ENCODE data around the gene MOSMO.

The MOSMO gene

DNA sequence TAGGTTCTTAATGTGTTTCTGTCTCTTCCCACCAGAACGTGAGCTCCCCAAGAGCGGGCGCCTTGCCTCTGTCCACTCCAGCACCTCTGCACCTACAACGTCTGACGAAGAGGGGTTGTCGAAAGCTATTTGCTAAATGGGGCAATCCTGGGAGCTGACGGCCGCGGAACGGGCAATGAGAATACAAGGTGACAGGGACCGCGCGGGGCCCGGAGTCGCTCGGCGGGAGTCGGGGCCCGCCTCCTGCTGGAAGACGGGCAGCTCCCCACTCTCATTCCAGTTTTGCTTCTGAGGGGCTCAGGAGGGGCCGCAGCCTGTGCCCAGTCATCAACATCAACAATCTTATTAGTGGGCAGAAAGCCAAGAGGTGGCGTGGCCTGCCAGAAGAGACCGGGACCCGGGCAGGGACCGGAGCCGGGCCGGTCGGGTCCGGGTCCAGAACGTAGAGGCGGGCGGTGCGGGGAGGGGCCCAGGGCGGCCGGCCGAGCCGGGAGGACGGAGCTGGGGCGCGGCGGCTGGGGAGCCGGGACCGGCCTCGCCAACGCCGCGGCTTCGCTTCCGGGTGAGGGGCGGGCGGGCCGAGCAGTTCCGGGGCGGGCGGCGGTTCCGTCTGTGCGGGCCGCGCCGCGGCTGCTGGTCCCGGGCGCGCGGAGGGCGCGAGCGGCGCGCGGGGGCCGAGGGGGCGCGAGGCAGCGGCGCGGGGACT is at the start of gene MOSMO:
MOSMO (plus strand) TSS at position 603 of the 706 bp plus-strand sequence. CDS start 191 bp downstream, outside the sequence.
- CTCF ChIA-PET = interaction anchor here (0.7 to 13.2 kb wide), 5 partner anchors 16 to 181 kb away, joined by 3 to 215 read pairs (median 5); no protein-coding TSS in a partner anchor
- Mint-ChIP-seq H3K4me3 (peak within 1 kb of the TSS; percentile 85), H3K4me1 (peaks cover 26% of the 10 kb centered on the region), H3K27ac (peak within 1 kb of the TSS; percentile 83), H3K27me3 (peaks cover 41% of the 10 kb centered on the region), H3K9me3 (no peaks in the 10 kb centered on the region), H3K36me3 (peaks cover 7% of the 10 kb centered on the region)
- DNase-seq = peak; percentile 78

- Mint-ChIP-seq H3K9me3 (no peaks in the 10 kb centered on the region), H3K27me3 (no peaks in the 10 kb centered on the region), H3K36me3 (peaks cover 46% of the 10 kb centered on the region), H3K27ac (no peak overlapping the region), H3K4me3 (no peak overlapping the region), H3K4me1 (peaks cover 31% of the 10 kb centered on the region)
- DNase-seq = no peak
- CTCF ChIA-PET = interaction anchor here (1.5 kb wide), 1 partner anchor 118 kb away, joined by 5 read pairs; no protein-coding TSS in a partner anchor
Observed at GRCh38 chr16:21959050-21959449, 48.9 kb upstream of the MOSMO start.

- no peak overlapping the region for H3K27ac Mint-ChIP-seq
- H3K4me1 Mint-ChIP-seq = peaks cover 9% of the 10 kb centered on the region
- CTCF ChIA-PET = interaction anchor here (1.2 kb wide), 1 partner anchor 13 kb away, joined by 3 read pairs; no protein-coding TSS in a partner anchor
- no peak for DNase-seq
- no peaks in the 10 kb centered on the region for H3K9me3 Mint-ChIP-seq
- peaks cover 58% of the 10 kb centered on the region for H3K36me3 Mint-ChIP-seq
- H3K27me3 Mint-ChIP-seq = no peaks in the 10 kb centered on the region
- H3K4me3 Mint-ChIP-seq = no peak overlapping the region
Observed at GRCh38 chr16:21962475-21962874, 45.4 kb upstream of the MOSMO start.

- peaks cover 3% of the 10 kb centered on the region for H3K4me1 Mint-ChIP-seq
- H3K27ac Mint-ChIP-seq = no peak overlapping the region
- no peak overlapping the region for H3K4me3 Mint-ChIP-seq
- no peaks in the 10 kb centered on the region for H3K9me3 Mint-ChIP-seq
- no peaks in the 10 kb centered on the region for H3K27me3 Mint-ChIP-seq
- peaks cover 59% of the 10 kb centered on the region for H3K36me3 Mint-ChIP-seq
- CTCF ChIA-PET = interaction anchor here (0.5 kb wide), 1 partner anchor 169 kb away, joined by 3 read pairs; no protein-coding TSS in a partner anchor
- no peak for DNase-seq
Observed at GRCh38 chr16:21963887-21964286, 44.0 kb upstream of the MOSMO start.

- Mint-ChIP-seq H3K27ac (no peak overlapping the region), H3K4me3 (no peak overlapping the region), H3K9me3 (no peaks in the 10 kb centered on the region), H3K36me3 (peaks cover 55% of the 10 kb centered on the region), H3K4me1 (peaks cover under 1% of the 10 kb centered on the region), H3K27me3 (no peaks in the 10 kb centered on the region)
- DNase-seq = no peak
- CTCF ChIA-PET = interaction anchor here (0.5 kb wide), 1 partner anchor 169 kb away, joined by 3 read pairs; no protein-coding TSS in a partner anchor
Observed at GRCh38 chr16:21964353-21964752, 43.6 kb upstream of the MOSMO start.

DNA sequence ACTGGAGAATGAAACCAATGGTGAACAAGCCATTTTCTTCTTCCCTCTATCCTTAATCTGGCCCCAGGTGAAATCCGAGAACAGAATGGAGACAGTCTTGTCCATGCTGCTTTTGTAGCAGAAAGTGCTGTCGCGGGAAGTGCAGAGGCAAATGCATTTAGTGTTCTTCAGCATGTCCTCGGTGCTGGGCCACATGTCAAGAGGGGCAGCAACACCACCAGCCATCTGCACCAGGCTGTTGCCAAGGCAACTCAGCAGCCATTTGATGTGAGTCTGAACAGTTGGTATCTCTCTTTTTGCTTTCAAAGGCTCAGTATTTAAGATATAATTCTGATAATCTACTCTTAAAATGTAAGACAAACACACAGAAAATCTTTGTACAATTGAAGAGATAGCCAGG is 36.1 kb upstream of the MOSMO start:
- peaks cover 45% of the 10 kb centered on the region for H3K36me3 Mint-ChIP-seq
- no peak overlapping the region for H3K27ac Mint-ChIP-seq
- DNase-seq = no peak
- CTCF ChIA-PET = no interaction called here
- H3K4me3 Mint-ChIP-seq = no peak overlapping the region
- no peaks in the 10 kb centered on the region for H3K9me3 Mint-ChIP-seq
- H3K27me3 Mint-ChIP-seq = no peaks in the 10 kb centered on the region
- H3K4me1 Mint-ChIP-seq = no peaks in the 10 kb centered on the region

GRCh38 chr16:21973945-21974344 is 34.0 kb upstream of the MOSMO start:
- CTCF ChIA-PET = interaction anchor here (1.2 kb wide), 1 partner anchor 16 kb away, joined by 3 read pairs; no protein-coding TSS in a partner anchor

GRCh38 chr16:21980032-21980431 is 27.9 kb upstream of the MOSMO start:
- Mint-ChIP-seq H3K27me3 (no peaks in the 10 kb centered on the region), H3K4me1 (no peaks in the 10 kb centered on the region), H3K9me3 (no peaks in the 10 kb centered on the region), H3K4me3 (no peak overlapping the region), H3K36me3 (peaks cover 74% of the 10 kb centered on the region), H3K27ac (no peak overlapping the region)
- no peak for DNase-seq
- CTCF ChIA-PET = no interaction called here

More at GRCh38 chr16:21973945-21974344, 34.0 kb upstream of the MOSMO start:
- Mint-ChIP-seq H3K36me3 (peaks cover 47% of the 10 kb centered on the region), H3K9me3 (no peaks in the 10 kb centered on the region), H3K27ac (no peak overlapping the region), H3K27me3 (no peaks in the 10 kb centered on the region), H3K4me3 (no peak overlapping the region), H3K4me1 (no peaks in the 10 kb centered on the region)
- DNase-seq = no peak

- Mint-ChIP-seq H3K27ac (no peak overlapping the region), H3K4me1 (no peaks in the 10 kb centered on the region), H3K4me3 (no peak overlapping the region), H3K9me3 (no peaks in the 10 kb centered on the region), H3K27me3 (no peaks in the 10 kb centered on the region), H3K36me3 (peaks cover 62% of the 10 kb centered on the region)
- CTCF ChIA-PET = interaction anchor here (1.3 kb wide), 1 partner anchor 117 kb away, joined by 3 read pairs; no protein-coding TSS in a partner anchor
- DNase-seq = no peak
Observed at GRCh38 chr16:21982108-21982507, 25.8 kb upstream of the MOSMO start.

GRCh38 chr16:21984062-21984461 is 23.8 kb upstream of the MOSMO start:
- H3K27me3 Mint-ChIP-seq = no peaks in the 10 kb centered on the region
- H3K4me1 Mint-ChIP-seq = no peaks in the 10 kb centered on the region
- H3K36me3 Mint-ChIP-seq = peaks cover 48% of the 10 kb centered on the region
- CTCF ChIA-PET = interaction anchor here (1.5 kb wide), 1 partner anchor 94 kb away, joined by 8 read pairs; no protein-coding TSS in a partner anchor
- H3K9me3 Mint-ChIP-seq = no peaks in the 10 kb centered on the region
- H3K4me3 Mint-ChIP-seq = no peak overlapping the region
- no peak for DNase-seq
- no peak overlapping the region for H3K27ac Mint-ChIP-seq

- H3K4me1 Mint-ChIP-seq = no peaks in the 10 kb centered on the region
- peaks cover 34% of the 10 kb centered on the region for H3K36me3 Mint-ChIP-seq
Observed at GRCh38 chr16:21985524-21985923, 22.4 kb upstream of the MOSMO start.

DNA sequence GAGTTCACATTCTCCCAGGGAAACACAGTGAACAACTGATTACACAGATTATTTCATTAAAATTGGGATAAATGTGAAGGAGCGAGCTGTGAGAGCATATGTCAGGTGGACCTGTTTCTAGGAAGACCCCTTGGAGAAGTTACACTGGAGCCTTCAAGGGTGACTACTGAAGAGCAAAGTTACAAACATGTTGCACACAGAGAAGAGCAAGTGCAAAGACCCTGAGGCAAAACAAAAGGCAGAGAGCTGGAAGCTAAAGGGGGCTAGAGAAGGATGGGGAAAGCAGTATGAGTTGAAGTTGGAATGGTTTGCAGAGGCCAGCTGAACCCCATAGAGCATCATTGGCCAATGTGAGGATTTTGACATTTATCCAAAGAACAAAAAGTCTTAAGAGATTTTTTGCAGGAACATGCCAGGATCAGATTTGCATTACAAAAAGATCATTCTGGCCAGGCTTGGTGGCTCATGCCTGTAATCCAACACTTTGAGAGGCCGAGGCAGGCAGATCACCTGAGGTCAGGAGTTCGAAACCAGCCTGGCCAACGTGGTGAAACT is 21.1 kb upstream of the MOSMO start:
- Mint-ChIP-seq H3K27me3 (no peaks in the 10 kb centered on the region), H3K4me3 (no peak overlapping the region), H3K4me1 (peaks cover 5% of the 10 kb centered on the region), H3K27ac (no peak overlapping the region), H3K9me3 (no peaks in the 10 kb centered on the region), H3K36me3 (peaks cover 23% of the 10 kb centered on the region)
- no peak for DNase-seq
- CTCF ChIA-PET = no interaction called here

More at GRCh38 chr16:21985524-21985923, 22.4 kb upstream of the MOSMO start:
- Mint-ChIP-seq H3K27me3 (no peaks in the 10 kb centered on the region), H3K9me3 (no peaks in the 10 kb centered on the region), H3K27ac (no peak overlapping the region), H3K4me3 (no peak overlapping the region)
- CTCF ChIA-PET = interaction anchor here (1.5 kb wide), 1 partner anchor 92 kb away, joined by 8 read pairs; no protein-coding TSS in a partner anchor
- no peak for DNase-seq

- no peak for DNase-seq
- Mint-ChIP-seq H3K36me3 (peaks cover 17% of the 10 kb centered on the region), H3K27me3 (no peaks in the 10 kb centered on the region), H3K9me3 (no peaks in the 10 kb centered on the region), H3K27ac (no peak overlapping the region), H3K4me1 (peaks cover 8% of the 10 kb centered on the region), H3K4me3 (no peak overlapping the region)
- CTCF ChIA-PET = no interaction called here
Observed at GRCh38 chr16:21987498-21987897, 20.4 kb upstream of the MOSMO start.

- Mint-ChIP-seq H3K27me3 (no peaks in the 10 kb centered on the region), H3K4me3 (no peak overlapping the region)
- no peak for DNase-seq
Observed at GRCh38 chr16:21989133-21989532, 18.8 kb upstream of the MOSMO start.

More at GRCh38 chr16:21989133-21989532, 18.8 kb upstream of the MOSMO start:
- Mint-ChIP-seq H3K4me1 (peaks cover 8% of the 10 kb centered on the region), H3K27ac (no peak overlapping the region), H3K9me3 (no peaks in the 10 kb centered on the region), H3K36me3 (peaks cover 8% of the 10 kb centered on the region)
- CTCF ChIA-PET = interaction anchor here (0.5 to 2.8 kb wide), 4 partner anchors 11 to 200 kb away, joined by 3 to 20 read pairs (median 8); partner anchors contain the start of gene PDZD9

Data from activated naive CD4-positive, alpha-beta T cell treated with anti-CD3 and anti-CD28 coated beads, Interleukin-2, amount 10 ng/mL, durations not matched to agents 7 days and 5 days (primary cell).